ENCODE measurements around the gene SELENOV.

GRCh38 chr19:39539518-39540332 lies 24.8 kb downstream of the SELENOV start, which contains the start of gene EID2:
- TF ChIP-seq CTCF (IDR thresholded peaks at IDR 0.05; ENCODE audit: low read depth, low read length, poor library complexity, severe bottlenecking) = peak; percentile 71
- no peak for TF ChIP-seq EZH2phosphoT487 (IDR thresholded peaks at IDR 0.05; ENCODE audit: borderline replicate concordance, low read length)
